Stimulated activated CD8-positive, alpha-beta memory T cell treated with anti-CD3 and anti-CD28 coated beads, Interleukin-7, amount 100 ng/mL, for 48 hours (primary cell): ENCODE measurements around the gene CXCL14.

Experiments
- DNase-seq, 2 donors: peaks; one replicate each; pipeline ENCODE4 v3.0.0-alpha.2; 2020; ENCODE audit warnings: low read depth in 1 of 2; ENCODE audit errors: extremely low read depth in 1 of 2

The CXCL14 gene

GRCh38 chr5:135598691-135599395 lies 20.1 kb upstream of the CXCL14 start:
- no peak for DNase-seq

GRCh38 chr5:135596788-135597187 lies 18.0 kb upstream of the CXCL14 start:
- DNase-seq: no peak

GRCh38 chr5:135596157-135596763 lies 17.5 kb upstream of the CXCL14 start:
- no peak for DNase-seq

GRCh38 chr5:135594416-135594960 lies 15.7 kb upstream of the CXCL14 start:
- DNase-seq: no peak

GRCh38 chr5:135593886-135594285 lies 15.1 kb upstream of the CXCL14 start:
- DNase-seq: no peak

- no peak for DNase-seq
Measured at GRCh38 chr5:135593141-135593540, 14.3 kb upstream of the CXCL14 start.

GRCh38 chr5:135592312-135593045 lies 13.7 kb upstream of the CXCL14 start:
- DNase-seq: no peak

- DNase-seq: no peak
Measured at GRCh38 chr5:135591277-135591676, 12.5 kb upstream of the CXCL14 start.

GRCh38 chr5:135589152-135589551 lies 10.4 kb upstream of the CXCL14 start:
- no peak for DNase-seq

- DNase-seq: no peak
Measured at GRCh38 chr5:135587721-135588663, 9.2 kb upstream of the CXCL14 start.

GRCh38 chr5:135584918-135585317 lies 6.1 kb upstream of the CXCL14 start:
- DNase-seq: no peak

GRCh38 chr5:135584276-135584675 lies 5.5 kb upstream of the CXCL14 start:
- no peak for DNase-seq

GRCh38 chr5:135582099-135582781 lies 3.4 kb upstream of the CXCL14 start:
- no peak for DNase-seq

- DNase-seq: no peak
Measured at GRCh38 chr5:135578305-135578684, 496 bp downstream of the CXCL14 start.

- DNase-seq: no peak
Measured at GRCh38 chr5:135577421-135577820, 1.4 kb downstream of the CXCL14 start.

- DNase-seq: no peak
Measured at GRCh38 chr5:135576075-135576599, 2.7 kb downstream of the CXCL14 start.

- DNase-seq: no peak
Measured at GRCh38 chr5:135574493-135574892, 4.3 kb downstream of the CXCL14 start.

GRCh38 chr5:135571902-135572301 lies 6.9 kb downstream of the CXCL14 start:
- DNase-seq: no peak

- no peak for DNase-seq
Measured at GRCh38 chr5:135571066-135571609, 7.7 kb downstream of the CXCL14 start.

- no peak for DNase-seq
Measured at GRCh38 chr5:135570453-135570764, 8.4 kb downstream of the CXCL14 start.
